ENCODE data around the gene PRKAG2.
"Not testable (repeated sequence)": the region's sequence is repeated elsewhere in the genome, so short reads cannot be mapped to it uniquely, and the experiment has no call there.

Gene PRKAG2

GRCh38 chr7:151782598-151783448 lies 94.1 kb downstream of the PRKAG2 start:
- DNase-seq, result peak; percentile 62 to 84

DNA sequence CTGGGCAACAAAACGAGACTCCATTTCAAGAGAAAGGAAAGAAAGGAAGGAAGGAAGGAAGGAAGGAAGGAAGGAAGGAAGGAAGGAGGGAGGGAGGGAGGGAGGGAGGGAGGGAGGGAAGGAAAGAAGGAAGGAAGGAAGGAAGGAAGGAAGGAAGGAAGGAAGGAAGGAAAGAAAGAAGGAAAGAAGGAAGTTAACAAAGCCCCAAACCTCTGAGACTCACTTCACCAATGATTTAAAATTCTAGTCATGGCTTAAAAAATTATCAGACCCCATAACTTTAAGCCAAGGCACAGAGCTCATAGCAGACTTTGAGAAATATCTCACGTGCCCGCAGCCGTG lies 94.7 kb downstream of the PRKAG2 start:
- DNase-seq, result not testable (repeated sequence)

GRCh38 chr7:151781161-151781845 lies 95.6 kb downstream of the PRKAG2 start:
- DNase-seq, result no peak

- no peak for DNase-seq
Measured at GRCh38 chr7:151780631-151781030, 96.3 kb downstream of the PRKAG2 start.

GRCh38 chr7:151779678-151780077 lies 97.2 kb downstream of the PRKAG2 start:
- DNase-seq, result no peak

DNA sequence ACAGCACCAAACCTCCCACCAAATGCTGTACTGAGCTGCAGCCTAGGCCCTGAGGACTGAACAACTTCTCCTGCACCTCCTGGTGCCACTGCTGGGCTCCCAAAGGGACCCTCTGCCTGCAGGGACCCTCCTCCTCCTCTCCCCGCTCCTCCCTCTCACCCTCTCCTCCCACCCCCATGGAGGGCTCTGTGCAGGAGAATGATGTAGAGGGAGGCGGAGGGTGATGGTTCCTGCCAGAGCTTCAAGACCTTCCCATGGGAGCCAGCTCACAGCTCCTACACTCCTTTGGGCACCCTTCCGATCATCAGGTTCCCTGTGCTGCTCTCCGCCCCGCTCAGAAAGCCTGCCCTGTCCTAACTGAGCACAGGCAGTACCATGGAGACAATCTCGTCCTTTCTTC lies 97.7 kb downstream of the PRKAG2 start:
- DNase-seq, result no peak

GRCh38 chr7:151777908-151778670 lies 98.8 kb downstream of the PRKAG2 start:
- no peak for DNase-seq

DNA sequence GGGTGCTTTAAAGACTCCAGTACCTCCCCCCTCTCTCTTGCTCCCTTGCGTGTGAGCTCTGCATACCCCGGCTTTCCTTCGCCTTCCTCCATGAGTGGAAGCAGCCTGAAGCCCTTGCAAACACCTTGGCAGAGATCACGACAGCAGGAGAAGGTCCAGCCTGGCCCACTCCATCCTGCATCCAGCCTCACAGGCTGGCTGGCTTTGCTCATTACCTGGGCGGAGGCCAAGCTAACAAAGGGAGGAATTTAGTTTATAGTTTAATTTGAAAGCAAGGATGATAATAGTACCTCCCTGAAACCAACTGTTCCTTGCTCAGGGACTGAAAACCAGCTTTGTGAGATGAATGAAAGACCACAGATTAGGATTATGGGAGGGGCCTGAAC lies 99.4 kb downstream of the PRKAG2 start:
- no peak for DNase-seq

GRCh38 chr7:151776876-151777494 lies 99.9 kb downstream of the PRKAG2 start:
- no peak for DNase-seq

- DNase-seq, result no peak
Measured at GRCh38 chr7:151776446-151776845, 100.5 kb downstream of the PRKAG2 start.

- DNase-seq, result no peak
Measured at GRCh38 chr7:151775547-151776443, 101.1 kb downstream of the PRKAG2 start.

DNA sequence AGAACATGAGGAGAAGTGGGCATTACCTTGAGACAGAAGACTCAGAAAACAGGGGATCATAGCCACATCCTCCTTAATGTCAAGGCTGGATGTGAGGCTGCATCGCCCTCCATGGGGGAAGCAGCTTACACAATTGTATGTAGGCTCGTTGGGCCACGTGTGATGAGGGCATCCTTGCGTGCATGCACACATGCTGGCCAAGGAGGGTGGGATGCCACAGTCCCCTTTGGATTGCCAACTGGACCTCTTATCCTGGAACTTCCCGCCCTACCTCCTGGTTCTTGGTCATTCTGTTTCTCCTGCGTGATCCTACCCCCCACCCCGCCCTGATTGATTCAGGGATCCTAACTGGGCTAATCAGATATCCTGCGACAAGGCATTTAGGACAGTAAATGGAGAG lies 102.0 kb downstream of the PRKAG2 start:
- no peak for DNase-seq

DNA sequence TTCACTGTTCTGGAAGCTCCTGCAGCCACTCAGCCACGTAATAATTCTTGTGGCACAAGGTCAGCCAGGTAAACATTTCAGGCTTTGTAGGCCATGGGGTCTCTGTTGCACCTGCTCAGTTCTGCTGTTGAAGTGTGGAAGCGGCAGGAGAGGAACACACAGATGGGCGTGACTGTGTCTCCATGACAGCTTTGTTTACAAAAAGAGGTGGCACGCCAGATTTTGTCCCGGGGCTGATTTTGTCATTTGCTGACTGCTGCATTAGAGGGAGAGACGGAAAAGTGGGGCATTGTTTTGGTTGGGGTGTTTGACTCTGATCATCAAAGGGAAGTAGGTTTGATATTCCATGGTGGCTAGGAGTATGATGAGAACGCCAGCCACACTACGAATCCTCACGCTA lies 103.1 kb downstream of the PRKAG2 start:
- DNase-seq, result no peak

GRCh38 chr7:151770232-151770631 lies 106.7 kb downstream of the PRKAG2 start:
- DNase-seq, result no peak

- no peak for DNase-seq
Measured at GRCh38 chr7:151769188-151769821, 107.6 kb downstream of the PRKAG2 start.

- no peak for DNase-seq
Measured at GRCh38 chr7:151768805-151769187, 108.1 kb downstream of the PRKAG2 start.

GRCh38 chr7:151767557-151767956 lies 109.4 kb downstream of the PRKAG2 start:
- no peak for DNase-seq

DNA sequence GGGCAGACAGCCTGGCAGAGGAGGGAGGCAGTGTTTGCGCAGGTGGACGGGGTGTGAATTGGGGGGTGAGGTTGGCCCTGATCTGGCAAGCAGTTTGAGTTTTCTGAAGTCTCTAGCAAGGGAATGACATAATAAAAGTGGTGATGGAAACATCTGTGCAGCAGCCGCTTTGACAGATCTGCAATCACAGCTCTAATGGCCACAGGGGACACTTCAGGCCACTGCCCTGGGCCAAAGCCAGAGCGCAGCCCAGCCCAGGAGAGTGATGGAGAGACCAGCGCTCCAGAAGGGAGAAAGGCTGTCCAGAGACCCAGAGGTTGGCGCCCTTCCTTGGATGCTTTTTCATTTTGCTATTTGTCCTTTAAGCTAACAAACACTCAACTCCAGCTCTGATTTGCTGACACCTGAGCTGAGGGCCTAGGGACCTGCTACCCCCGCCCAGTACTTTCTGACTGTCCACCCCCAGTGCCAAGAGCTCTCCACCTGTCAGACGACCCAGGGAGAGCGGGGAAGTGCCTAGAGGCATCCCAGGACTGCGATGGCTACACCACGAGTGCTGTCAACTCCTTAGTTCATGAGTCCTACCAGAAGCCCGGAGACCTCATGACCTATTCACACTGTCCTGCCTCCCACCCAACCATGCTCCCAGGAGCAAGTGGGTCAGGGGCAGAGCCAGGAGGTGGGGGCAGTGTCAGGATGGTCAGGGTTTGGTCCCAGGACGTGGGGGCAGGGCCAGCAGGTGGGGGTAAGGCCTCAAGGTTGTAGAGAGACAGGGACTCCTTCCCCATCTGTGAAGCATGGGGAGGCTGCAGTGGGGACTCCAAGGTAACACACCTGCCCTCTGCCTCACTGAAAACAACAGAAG lies 112.6 kb downstream of the PRKAG2 start:
- no peak for DNase-seq

DNA sequence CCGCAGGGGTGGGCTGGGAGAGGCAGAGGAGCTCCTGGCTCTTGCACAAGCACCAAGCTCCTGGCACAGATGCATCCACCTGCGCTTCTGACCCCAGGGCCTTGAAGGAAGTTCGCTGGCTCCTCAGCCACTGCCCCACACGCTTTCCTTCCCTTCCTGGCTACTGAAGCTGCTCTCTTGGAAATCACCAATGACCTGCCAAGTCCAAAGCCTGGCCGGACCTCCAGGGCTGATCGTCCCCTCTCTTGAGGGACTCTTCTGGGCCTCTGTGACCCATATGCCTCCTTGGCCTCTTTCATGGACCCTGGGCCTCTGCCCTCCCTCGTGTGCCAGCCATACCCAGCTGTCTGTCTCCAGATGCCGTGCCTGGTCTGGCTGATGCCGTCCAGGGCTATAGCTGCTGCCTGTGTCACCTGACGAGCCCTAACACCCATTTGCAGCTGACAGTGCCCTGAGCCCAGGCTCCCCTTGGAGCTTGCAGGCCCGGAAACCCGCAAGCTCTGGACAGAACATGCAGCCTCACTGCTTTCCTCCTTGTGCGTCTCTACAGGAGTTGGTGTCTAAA lies 113.4 kb downstream of the PRKAG2 start:
- no peak for DNase-seq

DNA sequence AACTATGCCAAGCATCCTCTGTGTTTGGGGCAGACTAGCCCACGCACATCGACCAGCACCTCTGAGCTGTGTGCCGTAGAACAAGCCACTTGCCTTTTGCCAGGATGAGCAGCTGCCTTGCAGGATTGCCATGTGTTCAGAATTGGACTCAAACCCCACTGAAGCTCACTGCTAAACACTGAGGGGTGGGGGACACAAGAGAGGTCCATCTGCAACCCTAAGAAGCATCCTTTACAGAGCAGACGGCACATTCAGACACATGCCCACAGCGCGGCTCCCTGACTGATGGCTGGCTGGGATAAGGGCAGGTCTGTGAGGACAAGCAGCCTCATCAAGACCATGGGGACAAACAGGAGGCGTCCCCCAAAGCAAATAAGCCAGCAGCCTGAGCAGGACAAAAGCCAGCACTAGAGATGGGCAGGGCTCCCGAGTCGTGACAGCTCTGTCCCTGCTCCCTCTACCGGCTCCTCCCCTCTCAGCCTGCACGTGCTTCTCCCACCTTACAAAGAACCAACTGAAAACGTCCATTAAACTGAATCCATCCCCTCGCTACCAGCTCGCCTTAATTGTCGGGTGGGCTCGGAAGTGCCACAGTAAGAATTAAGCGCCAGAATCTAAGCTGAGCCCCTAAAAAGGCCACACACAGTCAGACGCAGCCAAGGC lies 114.2 kb downstream of the PRKAG2 start:
- no peak for DNase-seq
